ENCODE data around the gene BTNL8.

Gene BTNL8

DNA sequence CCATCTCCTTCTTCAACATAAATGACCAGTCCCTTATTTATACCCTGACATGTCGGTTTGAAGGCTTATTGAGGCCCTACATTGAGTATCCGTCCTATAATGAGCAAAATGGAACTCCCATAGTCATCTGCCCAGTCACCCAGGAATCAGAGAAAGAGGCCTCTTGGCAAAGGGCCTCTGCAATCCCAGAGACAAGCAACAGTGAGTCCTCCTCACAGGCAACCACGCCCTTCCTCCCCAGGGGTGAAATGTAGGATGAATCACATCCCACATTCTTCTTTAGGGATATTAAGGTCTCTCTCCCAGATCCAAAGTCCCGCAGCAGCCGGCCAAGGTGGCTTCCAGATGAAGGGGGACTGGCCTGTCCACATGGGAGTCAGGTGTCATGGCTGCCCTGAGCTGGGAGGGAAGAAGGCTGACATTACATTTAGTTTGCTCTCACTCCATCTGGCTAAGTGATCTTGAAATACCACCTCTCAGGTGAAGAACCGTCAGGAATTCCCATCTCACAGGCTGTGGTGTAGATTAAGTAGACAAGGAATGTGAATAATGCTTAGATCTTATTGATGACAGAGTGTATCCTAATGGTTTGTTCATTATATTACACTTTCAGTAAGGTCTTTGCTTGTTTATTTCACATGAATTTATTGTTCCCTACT lies 51.5 kb downstream of the BTNL8 start:
- H4K20me1 ChIP-seq (ENCODE audit: insufficient read depth, low read length): no peaks in the 10 kb centered on the region
- TF ChIP-seq, protein P1, sequence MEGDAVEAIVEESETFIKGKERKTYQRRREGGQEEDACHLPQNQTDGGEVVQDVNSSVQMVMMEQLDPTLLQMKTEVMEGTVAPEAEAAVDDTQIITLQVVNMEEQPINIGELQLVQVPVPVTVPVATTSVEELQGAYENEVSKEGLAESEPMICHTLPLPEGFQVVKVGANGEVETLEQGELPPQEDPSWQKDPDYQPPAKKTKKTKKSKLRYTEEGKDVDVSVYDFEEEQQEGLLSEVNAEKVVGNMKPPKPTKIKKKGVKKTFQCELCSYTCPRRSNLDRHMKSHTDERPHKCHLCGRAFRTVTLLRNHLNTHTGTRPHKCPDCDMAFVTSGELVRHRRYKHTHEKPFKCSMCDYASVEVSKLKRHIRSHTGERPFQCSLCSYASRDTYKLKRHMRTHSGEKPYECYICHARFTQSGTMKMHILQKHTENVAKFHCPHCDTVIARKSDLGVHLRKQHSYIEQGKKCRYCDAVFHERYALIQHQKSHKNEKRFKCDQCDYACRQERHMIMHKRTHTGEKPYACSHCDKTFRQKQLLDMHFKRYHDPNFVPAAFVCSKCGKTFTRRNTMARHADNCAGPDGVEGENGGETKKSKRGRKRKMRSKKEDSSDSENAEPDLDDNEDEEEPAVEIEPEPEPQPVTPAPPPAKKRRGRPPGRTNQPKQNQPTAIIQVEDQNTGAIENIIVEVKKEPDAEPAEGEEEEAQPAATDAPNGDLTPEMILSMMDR (IDR thresholded peaks at IDR 0.05; ENCODE audit: borderline replicate concordance, extremely low read depth, low read length, poor library complexity, severe bottlenecking): no peak
- TF ChIP-seq EZH2 (IDR thresholded peaks at IDR 0.05; ENCODE audit: borderline replicate concordance, low read depth, low read length, severe bottlenecking): no peak
- H3K4me3 ChIP-seq (ENCODE audit: low read depth in 1 of 2, low read length in 2 of 2): no peak overlapping the region
- H3K9ac ChIP-seq (ENCODE audit: low read depth, low read length): no peak overlapping the region
- H3K9me3 ChIP-seq (ENCODE audit: insufficient read depth, low read length, severe bottlenecking): no peaks in the 10 kb centered on the region
- H3K79me2 ChIP-seq (ENCODE audit: insufficient read depth, low read length): no peaks in the 10 kb centered on the region
- H2AFZ ChIP-seq (ENCODE audit: low read depth, low read length): no peak overlapping the region
- ATAC-seq (ENCODE audit: insufficient read depth, low read depth): no peak
- DNase-seq: no peak
- no peaks in the 10 kb centered on the region for H3K4me1 ChIP-seq (ENCODE audit: insufficient read depth, low read length)
- H3K4me2 ChIP-seq (ENCODE audit: insufficient read depth, low read length): no peak overlapping the region
- peaks cover 2% of the 10 kb centered on the region for H3K27me3 ChIP-seq (ENCODE audit: insufficient read depth, low read length, poor library complexity)
- H3K36me3 ChIP-seq (ENCODE audit: insufficient read depth, low read length): no peaks in the 10 kb centered on the region
- no peak overlapping the region for H3K27ac ChIP-seq (ENCODE audit: low read length)

DNA sequence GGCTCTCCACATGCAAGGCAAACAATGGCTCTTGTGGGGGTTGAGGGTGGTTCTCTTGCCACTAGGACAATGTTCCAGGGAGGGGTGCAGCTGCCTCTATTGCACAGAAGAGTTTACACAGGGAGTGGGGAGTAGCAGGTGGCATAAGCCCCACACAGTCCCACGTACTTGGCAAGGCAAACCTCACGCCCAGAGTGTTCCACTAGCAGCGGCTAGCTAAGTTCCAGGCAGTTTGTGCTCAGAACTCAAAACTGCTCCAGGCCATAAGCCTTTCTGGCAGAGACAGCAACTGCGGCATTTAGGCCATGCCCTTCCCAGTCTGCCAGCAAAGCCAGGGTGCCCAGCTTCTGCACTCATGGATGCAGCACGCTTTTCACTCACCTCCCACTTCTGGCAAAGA lies 60.7 kb downstream of the BTNL8 start:
- Histone ChIP-seq H3K27me3 (ENCODE audit: insufficient read depth, low read length, poor library complexity) (no peaks in the 10 kb centered on the region), H3K27ac (ENCODE audit: low read length) (peak overlapping the region; percentile 67), H3K9me3 (ENCODE audit: insufficient read depth, low read length, severe bottlenecking) (no peaks in the 10 kb centered on the region), H4K20me1 (ENCODE audit: insufficient read depth, low read length) (no peaks in the 10 kb centered on the region), H3K79me2 (ENCODE audit: insufficient read depth, low read length) (no peaks in the 10 kb centered on the region), H3K4me3 (ENCODE audit: low read depth in 1 of 2, low read length in 2 of 2) (no peak overlapping the region), H3K36me3 (ENCODE audit: insufficient read depth, low read length) (no peaks in the 10 kb centered on the region), H2AFZ (ENCODE audit: low read depth, low read length) (peak overlapping the region; percentile 45; the same call in 1 of the 2 replicates), H3K4me1 (ENCODE audit: insufficient read depth, low read length) (peaks cover 23% of the 10 kb centered on the region), H3K9ac (ENCODE audit: low read depth, low read length) (peak overlapping the region; percentile 42), H3K4me2 (ENCODE audit: insufficient read depth, low read length) (peak overlapping the region; percentile 26; the same call in 1 of the 2 replicates)
- DNase-seq: peak; percentile 6
- no peak for TF ChIP-seq EZH2 (IDR thresholded peaks at IDR 0.05; ENCODE audit: borderline replicate concordance, low read depth, low read length, severe bottlenecking)
- TF ChIP-seq, protein P1 (IDR thresholded peaks at IDR 0.05; ENCODE audit: borderline replicate concordance, extremely low read depth, low read length, poor library complexity, severe bottlenecking): no peak
- peak; percentile 37; the same call in 1 of the 3 replicates for ATAC-seq (ENCODE audit: insufficient read depth, low read depth)

DNA sequence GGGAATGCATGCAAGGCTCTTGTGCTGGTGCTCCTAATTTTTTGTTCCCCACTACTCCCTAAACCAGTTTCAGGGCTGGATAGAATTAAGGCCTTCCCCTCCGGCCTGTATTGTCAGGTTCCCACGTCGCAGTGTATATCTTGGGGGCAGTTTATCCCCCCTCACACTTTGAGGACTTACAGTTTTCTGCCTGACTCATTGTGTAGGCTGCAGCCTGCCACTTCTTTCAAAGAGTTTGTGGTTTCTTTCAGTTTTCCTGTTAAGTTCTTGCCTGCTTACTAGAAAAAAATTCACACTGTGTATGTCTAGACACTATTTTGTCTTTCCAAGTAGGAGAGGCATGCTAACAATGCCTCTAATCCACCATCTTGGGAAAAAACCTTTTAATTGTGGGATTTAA lies 61.2 kb downstream of the BTNL8 start:
- Histone ChIP-seq H3K27ac (ENCODE audit: low read length) (peak overlapping the region; percentile 67), H3K4me3 (ENCODE audit: low read depth in 1 of 2, low read length in 2 of 2) (no peak overlapping the region), H3K36me3 (ENCODE audit: insufficient read depth, low read length) (no peaks in the 10 kb centered on the region), H4K20me1 (ENCODE audit: insufficient read depth, low read length) (no peaks in the 10 kb centered on the region), H3K9me3 (ENCODE audit: insufficient read depth, low read length, severe bottlenecking) (no peaks in the 10 kb centered on the region), H3K4me1 (ENCODE audit: insufficient read depth, low read length) (peaks cover 23% of the 10 kb centered on the region), H3K9ac (ENCODE audit: low read depth, low read length) (peak overlapping the region; percentile 42), H3K4me2 (ENCODE audit: insufficient read depth, low read length) (peak overlapping the region; percentile 26; the same call in 1 of the 2 replicates), H3K79me2 (ENCODE audit: insufficient read depth, low read length) (no peaks in the 10 kb centered on the region), H3K27me3 (ENCODE audit: insufficient read depth, low read length, poor library complexity) (no peaks in the 10 kb centered on the region), H2AFZ (ENCODE audit: low read depth, low read length) (peak overlapping the region; percentile 45; the same call in 1 of the 2 replicates)
- TF ChIP-seq, protein P1 (IDR thresholded peaks at IDR 0.05; ENCODE audit: borderline replicate concordance, extremely low read depth, low read length, poor library complexity, severe bottlenecking): no peak
- no peak for TF ChIP-seq EZH2 (IDR thresholded peaks at IDR 0.05; ENCODE audit: borderline replicate concordance, low read depth, low read length, severe bottlenecking)
- peak; percentile 42 for DNase-seq
- peak; percentile 95 for ATAC-seq (ENCODE audit: insufficient read depth, low read depth)

Data from DND-41 (cell line).